CD4-positive, alpha-beta T cell (primary cell): ENCODE measurements around the gene GRIA4. TPM values are rescaled to one million over a fixed set of nuclear protein-coding genes. Genes with fewer than 3 reads are reported as not detected.

Experiments used
- ATAC-seq: fragments of 200-7000 bp; cut with Tn5 transposase; one replicate; pipeline ENCODE4 v1.10.0; 2022; ENCODE audit warnings: mild to moderate bottlenecking; ENCODE audit not compliant: poor library complexity
- CTCF ChIA-PET: fragments of 350-600 bp; sonication (Branson Sonifier 250); formaldehyde crosslinking; loops from one replicate; lab custom pipeline; 2021; ENCODE audit warnings: antibody characterized with exemption, inconsistent platforms; lab: Charles Lee
- POLR2A ChIA-PET: fragments of 350-600 bp; sonication (Branson Sonifier 250); formaldehyde crosslinking; loops from one replicate; lab custom pipeline; 2021; ENCODE audit warnings: antibody characterized with exemption, inconsistent platforms; lab: Charles Lee
- DNase-seq, 14 experiments: peaks; one replicate each; pipeline ENCODE4 v3.0.0-alpha.2; 2013 to 2020; ENCODE audit warnings: mixed read lengths in 2 of 14
- H3K27ac ChIP-seq, 2 donors: one replicate each; pipeline versions ENCODE4 v1.5.1 to v1.7.0; 2013; ENCODE audit warnings: low read length in 2 of 2, low read depth in 1 of 2, mild to moderate bottlenecking in 1 of 2
- H3K27me3 ChIP-seq, 2 experiments: 1 replicate in 1 of 2; 2 replicates in 1 of 2; pipeline versions ENCODE4 v1.6.1 to v1.7.0; 2013; ENCODE audit warnings: low read length in 2 of 2, control low read depth in 1 of 2, mild to moderate bottlenecking in 1 of 2, moderate library complexity in 1 of 2; ENCODE audit not compliant: insufficient read depth in 2 of 2, control insufficient read depth in 1 of 2
- H3K36me3 ChIP-seq: one replicate; pipeline ENCODE4 v1.6.1; 2013; ENCODE audit warnings: low read length, control low read depth; ENCODE audit not compliant: insufficient read depth
- H3K4me1 ChIP-seq: one replicate; pipeline ENCODE4 v1.6.1; 2013; ENCODE audit warnings: low read length, control low read depth; ENCODE audit not compliant: insufficient read depth
- H3K4me3 ChIP-seq: one replicate; pipeline ENCODE4 v1.5.1; 2013; ENCODE audit warnings: mild to moderate bottlenecking, low read length, moderate library complexity
- H3K9me3 ChIP-seq, 2 experiments: 1 replicate in 1 of 2; 2 replicates in 1 of 2; pipeline versions ENCODE4 v1.6.1 to v1.7.0; 2013; ENCODE audit warnings: low read length in 2 of 2, mild to moderate bottlenecking in 2 of 2, control low read depth in 1 of 2, moderate library complexity in 1 of 2; ENCODE audit not compliant: control insufficient read depth in 1 of 2, insufficient read depth in 1 of 2
- H3K27ac Mint-ChIP-seq: one replicate; pipeline ENCODE4 v1.8.0; 2020; ENCODE audit warnings: mixed read lengths
- H3K27me3 Mint-ChIP-seq: one replicate; pipeline ENCODE4 v1.8.0; 2021; ENCODE audit warnings: mixed read lengths
- H3K36me3 Mint-ChIP-seq: one replicate; pipeline ENCODE4 v1.8.0; 2021; ENCODE audit warnings: low read depth, mixed read lengths
- H3K4me1 Mint-ChIP-seq: one replicate; pipeline ENCODE4 v1.8.0; 2021; ENCODE audit warnings: low read depth, mixed read lengths
- H3K4me3 Mint-ChIP-seq: one replicate; pipeline ENCODE4 v1.8.0; 2020; ENCODE audit warnings: mild to moderate bottlenecking, mixed read lengths
- H3K9me3 Mint-ChIP-seq: one replicate; pipeline ENCODE4 v1.8.0; 2020; ENCODE audit warnings: mixed read lengths
- CTCF ChIP-seq: fragments of 200-600 bp; IDR thresholded peaks from one replicate; pipeline ENCODE4 v1.8.0; 2022; ENCODE audit warnings: antibody characterized with exemption, mild to moderate bottlenecking
- intact Hi-C, 2 experiments: fragments of 100-400 bp; cut with DNase I in 1 of 2; cut with micrococcal nuclease in 1 of 2; formaldehyde crosslinking; loops; one replicate each; pipeline versions ENCODE4 v1.15.1 to v1.9.0; 2023 to 2025; cut with DNase I, micrococcal nuclease
- total RNA-seq, 174 experiments: library from RNA in 2 of 174; stranded (reverse) in 2 of 174; gene quantifications; one replicate each; pipeline ENCODE4 v1.2.3 and lab custom pipeline; 2021 to 2026

Gene GRIA4
- total RNA-seq, 2 experiments from 2014 or later: not detected

GRCh38 chr11:105937331-105937730 lies 327.5 kb downstream of the GRIA4 start:
- H3K27me3 ChIP-seq: no peaks in the 10 kb centered on the region
- no peak overlapping the region for H3K27ac ChIP-seq
- H3K36me3 ChIP-seq: no peaks in the 10 kb centered on the region
- Mint-ChIP-seq H3K4me1 (no peaks in the 10 kb centered on the region), H3K36me3 (no peaks in the 10 kb centered on the region), H3K4me3 (no peak overlapping the region), H3K9me3 (no peaks in the 10 kb centered on the region), H3K27ac (no peak overlapping the region), H3K27me3 (no peaks in the 10 kb centered on the region)
- ATAC-seq (no peak), DNase-seq (no peak)
- CTCF ChIA-PET: no interaction called here
- H3K4me1 ChIP-seq: no peaks in the 10 kb centered on the region
- H3K4me3 ChIP-seq: no peak overlapping the region
- TF ChIP-seq CTCF: no peak
- intact Hi-C loops: no loop called here
- POLR2A ChIA-PET: no interaction called here
- H3K9me3 ChIP-seq: no peaks in the 10 kb centered on the region

GRCh38 chr11:105937738-105938137 lies 327.9 kb downstream of the GRIA4 start:
- no peak overlapping the region for H3K27ac ChIP-seq
- no peaks in the 10 kb centered on the region for H3K36me3 ChIP-seq
- H3K4me3 ChIP-seq: no peak overlapping the region
- ChIA-PET CTCF (no interaction called here), POLR2A (no interaction called here)
- no peaks in the 10 kb centered on the region for H3K27me3 ChIP-seq
- H3K4me1 ChIP-seq: no peaks in the 10 kb centered on the region
- Mint-ChIP-seq H3K27ac (no peak overlapping the region), H3K36me3 (no peaks in the 10 kb centered on the region), H3K9me3 (no peaks in the 10 kb centered on the region), H3K27me3 (no peaks in the 10 kb centered on the region), H3K4me3 (no peak overlapping the region), H3K4me1 (no peaks in the 10 kb centered on the region)
- ATAC-seq (no peak), DNase-seq (no peak)
- H3K9me3 ChIP-seq: no peaks in the 10 kb centered on the region
- intact Hi-C loops: no loop called here
- TF ChIP-seq CTCF: no peak

- intact Hi-C loops: no loop called here
- H3K4me3 Mint-ChIP-seq: no peak overlapping the region
- Histone ChIP-seq H3K27me3 (no peaks in the 10 kb centered on the region), H3K27ac (no peak overlapping the region), H3K4me3 (no peak overlapping the region), H3K36me3 (no peaks in the 10 kb centered on the region), H3K9me3 (no peaks in the 10 kb centered on the region), H3K4me1 (no peaks in the 10 kb centered on the region)
- H3K9me3 Mint-ChIP-seq: no peaks in the 10 kb centered on the region
- no peak for ATAC-seq
- no peak for DNase-seq
- no peak for TF ChIP-seq CTCF
- H3K4me1 Mint-ChIP-seq: no peaks in the 10 kb centered on the region
- CTCF ChIA-PET: no interaction called here
- POLR2A ChIA-PET: no interaction called here
- H3K27ac Mint-ChIP-seq: no peak overlapping the region
- no peaks in the 10 kb centered on the region for H3K27me3 Mint-ChIP-seq
- H3K36me3 Mint-ChIP-seq: no peaks in the 10 kb centered on the region
Measured at GRCh38 chr11:105942921-105943320, 333.0 kb downstream of the GRIA4 start.
